Choroid plexus epithelial cell (primary cell): ENCODE measurements around the gene RIOK1.

Source experiments
- DNase-seq: peaks from one replicate; pipeline ENCODE4 v3.0.0-alpha.2; 2010; ENCODE audit warnings: low read depth
- H3K4me3 ChIP-seq: 2 replicates; pipeline ENCODE4 v1.5.1; 2011; ENCODE audit warnings: low read depth, mild to moderate bottlenecking, control low read depth, low read length, moderate library complexity
- TF ChIP-seq, protein P1 (sequence below): conservative IDR thresholded peaks from 2 replicates; pipeline ENCODE4 v1.5.1; 2011; ENCODE audit warnings: low read depth, mild to moderate bottlenecking, control low read depth, inconsistent platforms, low read length, moderate library complexity

The RIOK1 gene

DNA sequence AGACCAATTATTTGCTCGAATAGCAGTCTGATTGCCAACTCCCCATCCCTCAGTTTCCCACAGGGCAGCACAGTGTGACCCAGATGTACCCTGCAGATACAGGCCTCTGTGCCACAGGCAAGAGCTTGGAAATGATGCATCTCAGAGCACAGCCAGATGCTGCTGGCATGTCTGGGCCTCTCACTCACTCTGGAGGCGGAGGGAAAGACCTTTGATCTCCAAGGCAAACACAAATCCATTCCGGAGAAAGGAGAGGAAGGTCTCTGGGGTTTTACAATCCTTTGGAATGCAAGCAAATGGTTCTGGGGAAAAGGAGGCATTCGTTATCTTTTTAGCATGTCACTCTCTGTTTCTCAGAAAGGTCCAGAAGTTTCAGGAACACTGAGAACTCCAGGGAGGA, 74.2 kb downstream of the RIOK1 start:
- peak; percentile 14 for DNase-seq
- H3K4me3 ChIP-seq, result no peak overlapping the region
- TF ChIP-seq, protein P1, sequence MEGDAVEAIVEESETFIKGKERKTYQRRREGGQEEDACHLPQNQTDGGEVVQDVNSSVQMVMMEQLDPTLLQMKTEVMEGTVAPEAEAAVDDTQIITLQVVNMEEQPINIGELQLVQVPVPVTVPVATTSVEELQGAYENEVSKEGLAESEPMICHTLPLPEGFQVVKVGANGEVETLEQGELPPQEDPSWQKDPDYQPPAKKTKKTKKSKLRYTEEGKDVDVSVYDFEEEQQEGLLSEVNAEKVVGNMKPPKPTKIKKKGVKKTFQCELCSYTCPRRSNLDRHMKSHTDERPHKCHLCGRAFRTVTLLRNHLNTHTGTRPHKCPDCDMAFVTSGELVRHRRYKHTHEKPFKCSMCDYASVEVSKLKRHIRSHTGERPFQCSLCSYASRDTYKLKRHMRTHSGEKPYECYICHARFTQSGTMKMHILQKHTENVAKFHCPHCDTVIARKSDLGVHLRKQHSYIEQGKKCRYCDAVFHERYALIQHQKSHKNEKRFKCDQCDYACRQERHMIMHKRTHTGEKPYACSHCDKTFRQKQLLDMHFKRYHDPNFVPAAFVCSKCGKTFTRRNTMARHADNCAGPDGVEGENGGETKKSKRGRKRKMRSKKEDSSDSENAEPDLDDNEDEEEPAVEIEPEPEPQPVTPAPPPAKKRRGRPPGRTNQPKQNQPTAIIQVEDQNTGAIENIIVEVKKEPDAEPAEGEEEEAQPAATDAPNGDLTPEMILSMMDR, result no peak

DNA sequence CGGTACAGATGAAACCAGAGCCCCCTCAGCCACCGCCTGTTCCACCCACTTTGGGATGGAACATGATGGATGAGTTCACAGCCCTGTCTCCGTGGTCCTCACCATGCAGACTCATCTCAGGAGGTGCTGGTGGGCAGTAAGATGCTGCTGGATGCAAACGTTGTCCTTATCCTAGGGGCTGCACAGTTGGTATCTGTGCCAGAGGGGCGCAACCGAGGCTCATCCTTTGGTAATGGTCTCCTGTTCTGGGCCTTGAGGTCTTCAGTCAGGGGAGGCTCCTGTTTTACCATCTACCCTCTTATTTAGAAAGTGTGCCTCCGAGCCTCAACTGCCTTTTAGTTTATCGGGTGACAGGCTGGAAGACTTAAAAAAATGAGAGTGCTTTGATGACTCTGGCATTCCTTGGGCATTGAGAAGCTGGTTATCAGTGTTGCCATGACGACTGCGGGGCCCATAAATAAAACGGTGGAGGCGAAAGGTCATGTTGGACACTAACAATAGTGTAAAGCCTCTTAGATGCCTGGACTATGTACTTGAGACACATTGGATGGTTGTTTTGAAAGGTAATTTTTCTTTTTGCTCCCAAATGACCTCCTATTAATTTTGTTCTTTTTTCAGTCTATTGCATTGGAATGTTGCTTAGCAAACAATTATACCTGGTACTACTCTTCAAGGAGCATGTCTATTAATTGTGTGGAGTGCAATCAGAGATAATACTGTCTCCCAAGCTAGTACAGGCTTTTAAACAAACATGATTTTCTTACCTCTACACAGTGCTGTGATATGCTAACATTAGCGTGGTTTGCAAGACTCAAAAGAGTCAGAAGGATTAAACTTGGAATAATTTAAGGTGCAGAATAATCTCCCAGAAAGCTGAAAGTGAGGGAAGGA, 77.6 kb downstream of the RIOK1 start:
- peak; percentile 15 for DNase-seq
- no peak overlapping the region for H3K4me3 ChIP-seq
- TF ChIP-seq, protein P1, result no peak
